Aorta (tissue), 5 donors: ENCODE data around the gene SH2D3C. TPM values are rescaled to one million over a fixed set of nuclear protein-coding genes. Genes with fewer than 3 reads are reported as not detected.

ENCODE experiments used
- ATAC-seq: fragments of 200-7000 bp; cut with Tn5 transposase; one replicate; pipeline ENCODE4 v1.9.1; 2022; ENCODE audit warnings: moderate library complexity; ENCODE audit not compliant: low FRiP score
- DNase-seq, 2 donors: peaks; one replicate each; pipeline ENCODE4 v3.0.0-alpha.2; 2020
- H3K27ac ChIP-seq, 2 donors: one replicate each; pipeline ENCODE4 v1.5.1; 2013; ENCODE audit warnings: low read length in 2 of 2, mild to moderate bottlenecking in 2 of 2, moderate library complexity in 2 of 2, control low read depth in 1 of 2, inconsistent platforms in 1 of 2, low read depth in 1 of 2
- H3K27me3 ChIP-seq, 2 donors: one replicate each; pipeline ENCODE4 v1.6.1; 2013; ENCODE audit warnings: control low read depth in 1 of 2, low read length in 1 of 2, mild to moderate bottlenecking in 1 of 2, moderate library complexity in 1 of 2; ENCODE audit not compliant: insufficient read depth in 2 of 2, control insufficient read depth in 1 of 2
- H3K36me3 ChIP-seq, 2 donors: one replicate each; pipeline ENCODE4 v1.6.1; 2013; ENCODE audit warnings: control low read depth in 1 of 2, low read length in 1 of 2, mild to moderate bottlenecking in 1 of 2; ENCODE audit not compliant: insufficient read depth in 2 of 2, control insufficient read depth in 1 of 2
- H3K4me1 ChIP-seq, 2 donors: one replicate each; pipeline ENCODE4 v1.6.1; 2013; ENCODE audit warnings: low read length in 2 of 2, control low read depth in 1 of 2, mild to moderate bottlenecking in 1 of 2, moderate library complexity in 1 of 2; ENCODE audit not compliant: insufficient read depth in 2 of 2, control insufficient read depth in 1 of 2
- H3K4me3 ChIP-seq, 2 donors: one replicate each; pipeline ENCODE4 v1.5.1; 2013; ENCODE audit warnings: low read length in 2 of 2, control low read depth in 1 of 2, mild to moderate bottlenecking in 1 of 2
- H3K9me3 ChIP-seq: one replicate; pipeline ENCODE4 v1.6.1; 2013; ENCODE audit warnings: mild to moderate bottlenecking, low read length; ENCODE audit not compliant: control insufficient read depth
- WGBS, 2 donors: extraction: QIAGEN DNeasy Blood & Tissue Kit; methylation state at CpG; one replicate each; pipeline ENCODE4 v1.1.7; 2013; 5-methylcytosine and 5-hydroxymethylcytosine counted together
- intact Hi-C, 2 donors: fragments of 100-400 bp; cut with DNase I; formaldehyde crosslinking; loops; one replicate each; pipeline versions ENCODE4 v1.14.2 to v1.15.0; 2022
- polyA plus RNA-seq, 2 donors: library from polyadenylated mRNA; stranded (reverse); fragments of 200-250 nt; gene quantifications; one replicate each; pipeline ENCODE4 v1.2.3, GENCODE V29; 2013
- total RNA-seq, 2 donors: library from RNA; stranded (reverse); fragmentation: NEBNext Ultra II Directional; extraction: Animal tissue kit (Norgen Biotek cat#: 25700); gene quantifications; one replicate each; pipeline ENCODE4 v1.2.1, GENCODE V29; 2021
- donor health status: healthy with polysubstance abuse.
- donor health status: Bipolar disorder and iron deficiency.
- donor health status: DM: no; HTN: no; CAD: no.
- donor health status: DM: no; HTN: no; CAD: no.
- donor health status: DM: yes; HTN: yes; CAD: no.

SH2D3C gene
- total and polyA plus RNA-seq, 4 donors: 0.13 to 34.8 (median 10.8) TPM

DNA sequence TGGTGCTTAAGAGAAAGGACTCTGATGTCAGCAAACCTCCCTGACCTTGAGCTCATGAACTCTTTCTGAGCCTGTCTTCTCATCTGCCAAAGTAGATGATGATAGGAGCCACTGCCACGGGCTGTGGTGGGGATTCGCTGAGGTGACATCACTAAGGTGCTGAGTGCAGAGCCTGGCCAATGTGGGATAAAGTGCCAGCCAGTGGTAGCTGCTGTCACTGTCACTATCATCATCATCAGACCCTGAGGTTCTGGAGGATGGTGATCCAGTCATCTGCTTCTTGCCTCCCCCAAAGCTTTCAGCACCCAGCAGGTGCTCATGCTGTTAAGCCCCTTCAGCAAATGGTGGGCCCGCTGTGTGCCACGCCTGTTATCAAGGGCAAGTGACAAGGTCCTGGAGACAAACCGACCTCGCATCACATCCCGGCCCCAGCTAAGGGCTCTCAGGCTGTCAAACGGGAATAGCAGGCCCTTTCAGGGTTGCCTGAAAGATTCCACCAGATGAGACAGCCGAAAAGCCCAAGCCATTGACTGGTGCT, 30.6 kb upstream of the SH2D3C start:
- H3K27me3 ChIP-seq: no peaks in the 10 kb centered on the region
- no peak overlapping the region for H3K4me3 ChIP-seq
- 77 to 82% methylated on average over 9 of the region's 9 CpGs for WGBS, 2 donors
- H3K4me1 ChIP-seq: no peaks in the 10 kb centered on the region
- DNase-seq (no peak), ATAC-seq (no peak)
- intact Hi-C loops: loop anchor here in 1 of 2 donors (10.0 kb wide), 1 partner anchor 66 kb away; the partner anchor contains the start of gene AK1
- H3K27ac ChIP-seq: no peak overlapping the region
- H3K36me3 ChIP-seq: peaks cover 3 to 5% of the 10 kb centered on the region in 2 donors
- H3K9me3 ChIP-seq: no peaks in the 10 kb centered on the region

- Histone ChIP-seq H3K36me3 (peaks cover 3 to 5% of the 10 kb centered on the region in 2 donors), H3K4me3 (no peak overlapping the region), H3K4me1 (no peaks in the 10 kb centered on the region), H3K27me3 (no peaks in the 10 kb centered on the region), H3K9me3 (no peaks in the 10 kb centered on the region), H3K27ac (no peak overlapping the region)
- no peak for DNase-seq
- no peak for ATAC-seq
- 80 to 88% methylated on average over 16 to 17 of the region's 17 CpGs for WGBS, 2 donors
- intact Hi-C loops: loop anchor here (1.0 to 10.0 kb wide), 2 partner anchors 17 to 66 kb away; partner anchors contain the start of gene AK1 (in 1 of the 2)
Observed at GRCh38 chr9:127808347-127809001, 30.0 kb upstream of the SH2D3C start.

GRCh38 chr9:127806871-127807270, 28.4 kb upstream of the SH2D3C start:
- DNase-seq: no peak
- Histone ChIP-seq H3K4me3 (no peak overlapping the region), H3K27me3 (no peaks in the 10 kb centered on the region), H3K36me3 (peaks cover 3 to 4% of the 10 kb centered on the region in 2 donors), H3K4me1 (no peaks in the 10 kb centered on the region), H3K9me3 (no peaks in the 10 kb centered on the region), H3K27ac (no peak overlapping the region)
- intact Hi-C loops: loop anchor here in 1 of 2 donors (10.0 kb wide), 1 partner anchor 68 kb away; the partner anchor contains the start of gene AK1
- WGBS, 2 donors: 90 to 94% methylated on average over 14 of the region's 14 CpGs
- no peak for ATAC-seq

- H3K4me3 ChIP-seq: no peak overlapping the region
- peaks cover 3 to 4% of the 10 kb centered on the region in 2 donors for H3K36me3 ChIP-seq
- ATAC-seq (no peak), DNase-seq (no peak)
- H3K27ac ChIP-seq: no peak overlapping the region
- H3K4me1 ChIP-seq: no peaks in the 10 kb centered on the region
- no peaks in the 10 kb centered on the region for H3K27me3 ChIP-seq
- intact Hi-C loops: loop anchor here in 1 of 2 donors (10.0 kb wide), 1 partner anchor 69 kb away; the partner anchor contains the start of gene AK1
- WGBS, 2 donors: 79% methylated on average over 8 of the region's 8 CpGs
- H3K9me3 ChIP-seq: no peaks in the 10 kb centered on the region
Observed at GRCh38 chr9:127805620-127806019, 27.2 kb upstream of the SH2D3C start.

DNA sequence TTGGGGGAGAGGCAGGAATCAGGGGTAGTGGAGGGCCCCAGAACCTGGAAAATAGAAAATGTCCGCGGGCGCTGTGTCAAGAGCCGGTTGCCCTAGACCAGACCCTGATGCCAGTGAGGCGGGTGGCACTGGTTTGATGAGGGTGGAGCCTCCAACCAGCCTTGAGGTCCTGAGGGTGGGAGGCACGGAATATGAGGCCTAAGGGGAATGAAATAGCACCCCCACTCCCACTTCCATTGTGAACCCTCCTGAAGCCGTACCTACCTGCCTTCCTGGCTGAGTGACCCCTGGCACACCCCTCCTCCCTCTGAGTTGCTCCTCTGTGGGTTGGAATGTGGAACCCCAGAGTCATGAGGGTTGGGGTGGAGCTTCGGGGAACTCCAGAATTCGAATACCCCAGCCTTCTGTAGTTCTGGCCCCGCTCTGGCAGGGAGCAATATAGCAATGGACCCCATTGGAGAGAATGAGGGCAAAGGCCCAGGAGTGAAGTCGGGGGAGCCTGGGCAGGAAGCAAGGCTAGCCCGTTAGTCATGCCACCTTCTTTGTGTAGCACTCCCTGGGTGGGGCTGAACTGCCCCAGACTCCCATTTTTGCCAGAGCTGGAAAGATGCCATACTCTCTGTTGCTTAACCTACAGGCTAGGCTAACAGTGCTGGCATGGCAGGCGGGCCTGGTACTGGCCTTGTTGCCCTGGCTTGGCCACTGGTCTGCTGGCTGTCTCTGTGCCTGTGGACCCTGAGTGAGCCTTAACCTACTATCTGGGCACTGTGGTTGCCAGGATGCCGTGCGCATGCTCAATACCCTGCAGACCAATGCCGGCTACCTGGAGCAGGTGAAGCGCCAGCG, 25.3 kb upstream of the SH2D3C start:
- intact Hi-C loops: loop anchor here (5.0 to 10.0 kb wide), 2 partner anchors 64 to 71 kb away; partner anchors contain the start of gene AK1 (in 1 of the 2)
- ATAC-seq (peak; percentile 16), DNase-seq (peak; percentile 70 to 83)
- H3K4me1 ChIP-seq: no peaks in the 10 kb centered on the region
- H3K9me3 ChIP-seq: no peaks in the 10 kb centered on the region
- H3K27ac ChIP-seq: peak overlapping the region; percentile 81 to 87
- WGBS, 2 donors: 36% methylated on average over 18 of the region's 18 CpGs
- peaks cover 3 to 4% of the 10 kb centered on the region in 2 donors for H3K36me3 ChIP-seq
- peak overlapping the region; percentile 50 to 71 for H3K4me3 ChIP-seq
- H3K27me3 ChIP-seq: no peaks in the 10 kb centered on the region

- intact Hi-C loops: loop anchor here (5.0 to 10.0 kb wide), 2 partner anchors 64 to 72 kb away; partner anchors contain the start of gene AK1 (in 1 of the 2)
- DNase-seq: peak; percentile 95 to 96
- WGBS, 2 donors: 0 to 1% methylated on average over 61 to 83 of the region's 83 CpGs
- H3K36me3 ChIP-seq: peaks cover 0 to 1% of the 10 kb centered on the region in 2 donors
- H3K4me1 ChIP-seq: no peaks in the 10 kb centered on the region
- ATAC-seq: peak; percentile 94
- H3K9me3 ChIP-seq: no peaks in the 10 kb centered on the region
- H3K27me3 ChIP-seq: no peaks in the 10 kb centered on the region
- peak within 1 kb of the TSS; percentile 50 to 71 for H3K4me3 ChIP-seq
- peak within 1 kb of the TSS; percentile 81 to 87 for H3K27ac ChIP-seq
Observed at GRCh38 chr9:127802576-127803443, 24.3 kb upstream of the SH2D3C start, which contains the start of gene FPGS. Gene FPGS (plus strand): TSS chr9:127802882. CDS start chr9:127802925, 43 bp downstream.

DNA sequence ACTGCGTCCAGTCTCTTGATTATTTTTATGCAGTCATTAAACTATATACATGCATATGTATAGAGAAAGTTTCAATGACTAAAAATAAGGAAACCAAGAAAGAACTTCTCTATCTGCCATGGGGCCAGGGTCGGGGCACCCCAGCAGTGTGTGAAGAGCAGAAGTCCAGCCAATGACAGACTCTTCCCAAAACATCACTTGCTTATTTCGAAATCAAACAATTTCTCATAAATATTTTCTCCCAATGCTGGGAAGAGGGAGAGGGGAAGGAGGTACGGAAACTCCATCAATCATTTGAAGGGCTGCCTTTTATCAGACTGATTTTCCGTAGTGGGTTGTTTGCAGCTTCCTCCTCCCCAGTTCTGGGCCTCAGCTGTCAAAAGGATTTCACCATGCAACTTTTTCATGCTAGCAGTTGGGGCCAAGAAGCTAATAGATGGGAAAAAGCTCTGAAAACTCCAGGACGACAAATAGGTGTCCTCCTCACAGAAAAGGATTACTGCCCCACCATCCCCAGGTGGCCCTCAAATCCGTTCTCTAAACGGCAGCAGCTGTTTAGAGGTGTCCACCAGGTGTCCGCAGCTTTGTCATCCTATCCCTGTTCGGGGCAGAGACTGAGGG, 23.6 kb upstream of the SH2D3C start:
- peak; percentile 40 for ATAC-seq
- DNase-seq: peak in 1 of 2 donors; percentile 63
- no peaks in the 10 kb centered on the region for H3K9me3 ChIP-seq
- 26 to 28% methylated on average over 10 of the region's 10 CpGs for WGBS, 2 donors
- H3K36me3 ChIP-seq: peaks cover 0 to 1% of the 10 kb centered on the region in 2 donors
- H3K4me1 ChIP-seq: no peaks in the 10 kb centered on the region
- H3K27ac ChIP-seq: peak overlapping the region in 1 of 2 donors; percentile 86
- intact Hi-C loops: loop anchor here (5.0 to 10.0 kb wide), 2 partner anchors 65 to 73 kb away; partner anchors contain the start of gene AK1 (in 1 of the 2)
- no peak overlapping the region for H3K4me3 ChIP-seq
- no peaks in the 10 kb centered on the region for H3K27me3 ChIP-seq
